ENCODE measurements around the gene LMO3.

DNA sequence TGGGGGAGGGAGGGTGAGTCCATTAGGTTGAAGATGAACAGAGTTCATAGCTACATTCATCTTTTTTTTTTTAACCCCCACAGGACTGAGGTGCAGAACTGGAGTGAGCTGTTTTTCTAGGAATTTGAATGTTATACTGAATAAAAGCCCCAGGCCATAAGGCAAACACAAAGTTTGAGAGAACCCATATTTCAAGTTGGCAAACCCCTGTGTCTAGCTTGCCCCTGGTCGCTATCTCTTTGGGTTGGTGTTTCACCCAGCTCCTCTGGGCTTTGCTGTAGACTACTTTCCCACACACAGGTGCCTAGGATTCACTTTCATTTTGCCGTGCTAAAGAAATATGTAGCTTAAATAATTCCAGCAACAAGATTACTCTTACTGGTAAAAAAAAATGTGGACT is 5.2 kb upstream of the LMO3 start:
- TF ChIP-seq, protein P1, sequence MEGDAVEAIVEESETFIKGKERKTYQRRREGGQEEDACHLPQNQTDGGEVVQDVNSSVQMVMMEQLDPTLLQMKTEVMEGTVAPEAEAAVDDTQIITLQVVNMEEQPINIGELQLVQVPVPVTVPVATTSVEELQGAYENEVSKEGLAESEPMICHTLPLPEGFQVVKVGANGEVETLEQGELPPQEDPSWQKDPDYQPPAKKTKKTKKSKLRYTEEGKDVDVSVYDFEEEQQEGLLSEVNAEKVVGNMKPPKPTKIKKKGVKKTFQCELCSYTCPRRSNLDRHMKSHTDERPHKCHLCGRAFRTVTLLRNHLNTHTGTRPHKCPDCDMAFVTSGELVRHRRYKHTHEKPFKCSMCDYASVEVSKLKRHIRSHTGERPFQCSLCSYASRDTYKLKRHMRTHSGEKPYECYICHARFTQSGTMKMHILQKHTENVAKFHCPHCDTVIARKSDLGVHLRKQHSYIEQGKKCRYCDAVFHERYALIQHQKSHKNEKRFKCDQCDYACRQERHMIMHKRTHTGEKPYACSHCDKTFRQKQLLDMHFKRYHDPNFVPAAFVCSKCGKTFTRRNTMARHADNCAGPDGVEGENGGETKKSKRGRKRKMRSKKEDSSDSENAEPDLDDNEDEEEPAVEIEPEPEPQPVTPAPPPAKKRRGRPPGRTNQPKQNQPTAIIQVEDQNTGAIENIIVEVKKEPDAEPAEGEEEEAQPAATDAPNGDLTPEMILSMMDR (IDR thresholded peaks at IDR 0.05; ENCODE audit: low read length): no peak
- TF ChIP-seq EZH2 (optimal IDR thresholded peaks at IDR 0.05; ENCODE audit: low read depth, low read length): no peak
- TF ChIP-seq EZH2phosphoT487 (IDR thresholded peaks at IDR 0.05; ENCODE audit: low read length): no peak

Measured in MM.1S (cell line).